A549 (cell line): ENCODE measurements around the gene AK8. TPM values are rescaled to one million over a fixed set of nuclear protein-coding genes. Genes with fewer than 3 reads are reported as not detected.

Source experiments
- ATAC-seq, 2 experiments: fragments of 200-7000 bp in 1 of 2; fragments of >200 bp in 1 of 2; cut with Nextera tagmentation in 1 of 2; cut with Tn5 transposase in 1 of 2; 3 replicates each; pipeline versions ENCODE4 v1.8.0 to v1.9.1; 2018 to 2020; ENCODE audit warnings: mild to moderate bottlenecking in 1 of 2, moderate library complexity in 1 of 2
- CTCF ChIA-PET: fragments of 300-600 bp; sonication (Branson Sonifier 250); formaldehyde crosslinking; extraction: SDS; loops from one replicate; lab custom pipeline; 2021; ENCODE audit warnings: antibody characterized with exemption, inconsistent platforms; lab: Yijun Ruan, JAX
- POLR2A ChIA-PET: fragments of 350-600 bp; formaldehyde crosslinking; extraction: SDS; loops from one replicate; lab custom pipeline; 2021; ENCODE audit warnings: antibody characterized with exemption, inconsistent platforms; lab: Yijun Ruan, JAX
- DNase-seq, 2 experiments: peaks; one replicate each; pipeline versions ENCODE4 v3.0.0 to v3.0.0-alpha.2; 2011 to 2016; ENCODE audit warnings: low read depth in 1 of 2, low spot score in 1 of 2
- FAIRE-seq: peaks from 2 replicates; lab custom pipeline; 2011; peaks lifted over from hg19 to GRCh38; lab: Jason Lieb, UNC
- H3K27ac ChIP-seq, 2 experiments: fragments of >200 bp; sonication (Bioruptor Twin); formaldehyde crosslinking; 3 replicates each; pipeline ENCODE4 v1.5.1; 2016 to 2017
- H3K4me1 ChIP-seq: fragments of >200 bp; sonication (Bioruptor Twin); formaldehyde crosslinking; 3 replicates; pipeline ENCODE4 v1.6.1; 2016
- H3K4me2 ChIP-seq: fragments of >200 bp; sonication (Bioruptor Twin); formaldehyde crosslinking; 3 replicates; pipeline ENCODE4 v1.6.1; 2016
- H3K4me3 ChIP-seq: fragments of >200 bp; sonication (Bioruptor Twin); formaldehyde crosslinking; 3 replicates; pipeline ENCODE4 v1.5.1; 2016
- H3K9me3 ChIP-seq: fragments of >200 bp; sonication (Bioruptor Twin); formaldehyde crosslinking; 3 replicates; pipeline ENCODE4 v1.6.1; 2016
- CBX8 ChIP-seq: fragments of 200-600 bp; sonication (generic); IDR thresholded peaks from 2 replicates; pipeline ENCODE4 v1.6.1; 2016
- CHD4 ChIP-seq: fragments of 200-600 bp; sonication (generic); IDR thresholded peaks from 2 replicates; pipeline ENCODE4 v1.6.1; 2016; ENCODE audit warnings: antibody characterized with exemption, mild to moderate bottlenecking, borderline replicate concordance
- EHF ChIP-seq: fragments of 250-450 bp; sonication (Bioruptor Pico); IDR thresholded peaks from 2 replicates; pipeline ENCODE4 v1.5.0; 2020; ENCODE audit warnings: mild to moderate bottlenecking
- EP300 ChIP-seq, 2 experiments: fragments of >200 bp; sonication (Bioruptor Twin); formaldehyde crosslinking; IDR thresholded peaks; 2 replicates in 1 of 2; 3 replicates in 1 of 2; pipeline ENCODE4 v1.6.1; 2016 to 2017
- FOSB ChIP-seq: fragments of 250-450 bp; sonication (Bioruptor Pico); IDR thresholded peaks from 2 replicates; pipeline ENCODE4 v1.5.0; 2020; ENCODE audit warnings: mild to moderate bottlenecking, moderate library complexity
- FOSL2 ChIP-seq, 2 experiments: fragments of 450-650 bp in 1 of 2; fragments of >200 bp in 1 of 2; sonication (Bioruptor Twin) in 1 of 2; formaldehyde crosslinking; IDR thresholded peaks; 2 replicates each; pipeline versions ENCODE4 v1.5.0 to v1.6.1; 2016 to 2020; ENCODE audit warnings: mild to moderate bottlenecking in 1 of 2, moderate library complexity in 1 of 2
- HOXA7 ChIP-seq: fragments of 250-450 bp; sonication (Bioruptor Pico); IDR thresholded peaks from 2 replicates; pipeline ENCODE4 v1.5.0; 2020; ENCODE audit warnings: mild to moderate bottlenecking, moderate library complexity
- JUN ChIP-seq, 2 experiments: fragments of >200 bp; sonication (Bioruptor Twin); formaldehyde crosslinking; IDR thresholded peaks; 2 replicates in 1 of 2; 3 replicates in 1 of 2; pipeline ENCODE4 v1.6.1; 2016 to 2017
- MAFK ChIP-seq: fragments of 450-650 bp; IDR thresholded peaks from 2 replicates; pipeline ENCODE4 v1.6.1; 2014; ENCODE audit not compliant: partially characterized antibody
- MYC ChIP-seq: IDR thresholded peaks from 2 replicates; pipeline ENCODE4 v1.6.1; 2012; ENCODE audit warnings: mild to moderate bottlenecking, inconsistent platforms, low read length, improper control_type of control experiment, borderline replicate concordance
- PHF8 ChIP-seq: fragments of 200-600 bp; sonication (generic); IDR thresholded peaks from 2 replicates; pipeline ENCODE4 v1.6.1; 2016; ENCODE audit warnings: low read depth, mild to moderate bottlenecking, antibody characterized with exemption, moderate library complexity, borderline replicate concordance
- POLR2A ChIP-seq: IDR thresholded peaks from 2 replicates; pipeline ENCODE4 v1.6.1; 2012; ENCODE audit warnings: mild to moderate bottlenecking, low read length
- RCOR1 ChIP-seq: fragments of 150-350 bp; IDR thresholded peaks from 2 replicates; pipeline ENCODE4 v1.6.1; 2014; ENCODE audit warnings: antibody characterized with exemption, low read length, low read depth
- RNF2 ChIP-seq: fragments of 200-600 bp; sonication (generic); IDR thresholded peaks from 2 replicates; pipeline ENCODE4 v1.6.1; 2016; ENCODE audit warnings: low read depth, mild to moderate bottlenecking, antibody characterized with exemption, moderate library complexity, borderline replicate concordance
- SMC3 ChIP-seq: fragments of >200 bp; sonication (Bioruptor Twin); formaldehyde crosslinking; IDR thresholded peaks from 3 replicates; pipeline ENCODE4 v1.6.1; 2018; ENCODE audit warnings: inconsistent platforms
- TFCP2L1 ChIP-seq: fragments of 250-450 bp; sonication (Bioruptor Pico); IDR thresholded peaks from 2 replicates; pipeline ENCODE4 v1.5.0; 2021; ENCODE audit warnings: mild to moderate bottlenecking
- TP53 ChIP-seq: fragments of 250-450 bp; sonication (Bioruptor Pico); IDR thresholded peaks from 2 replicates; pipeline ENCODE4 v1.5.0; 2021; ENCODE audit warnings: mild to moderate bottlenecking, moderate library complexity
- WGBS: methylation state at CpG from one replicate; pipeline ENCODE4 v1.1.6; 2017; ENCODE audit errors: missing lambda C conversion rate; 5-methylcytosine and 5-hydroxymethylcytosine counted together
- polyA plus RNA-seq, 4 experiments: library from polyadenylated mRNA; depleted of rRNA in 3 of 4; stranded (reverse); fragments of >200 nt; fragmentation: RNase III in 1 of 4; extraction: RNeasy Plus Mini Kit Qiagen cat#74134 plus additional on column Dnase treatment in 1 of 4; gene quantifications; 2 replicates in 3 of 4; 3 replicates in 1 of 4; pipeline ENCODE4 v1.2.3, GENCODE V29; 2011 to 2017
- TF ChIP-seq, protein P1 (sequence below): fragments of 200-600 bp; sonication (generic); IDR thresholded peaks from 2 replicates; pipeline ENCODE4 v1.6.1; 2016; ENCODE audit warnings: antibody characterized with exemption, mild to moderate bottlenecking, moderate library complexity
- TF ChIP-seq, protein P2 (sequence below): fragments of >200 bp; sonication (Bioruptor Twin); formaldehyde crosslinking; IDR thresholded peaks from 3 replicates; pipeline ENCODE4 v1.6.1; 2016
- TF ChIP-seq, protein P3 (sequence below): fragments of 150-350 bp; IDR thresholded peaks from 2 replicates; pipeline ENCODE4 v1.6.1; 2014; ENCODE audit warnings: low read depth, mild to moderate bottlenecking, low read length
- TF ChIP-seq, protein P4 (sequence below): fragments of 250-450 bp; sonication (Bioruptor Pico); IDR thresholded peaks from 2 replicates; pipeline ENCODE4 v1.5.0; 2020; ENCODE audit warnings: low read depth, mild to moderate bottlenecking, moderate library complexity
- TF ChIP-seq, protein P5 (sequence below): fragments of >200 bp; sonication (Bioruptor Twin); formaldehyde crosslinking; IDR thresholded peaks from 3 replicates; pipeline ENCODE4 v1.5.1; 2016

The AK8 gene
- polyA plus RNA-seq, 2 of the 4 experiments (the other 2 are of a cell fraction) = 0.61 to 0.63 TPM

DNA sequence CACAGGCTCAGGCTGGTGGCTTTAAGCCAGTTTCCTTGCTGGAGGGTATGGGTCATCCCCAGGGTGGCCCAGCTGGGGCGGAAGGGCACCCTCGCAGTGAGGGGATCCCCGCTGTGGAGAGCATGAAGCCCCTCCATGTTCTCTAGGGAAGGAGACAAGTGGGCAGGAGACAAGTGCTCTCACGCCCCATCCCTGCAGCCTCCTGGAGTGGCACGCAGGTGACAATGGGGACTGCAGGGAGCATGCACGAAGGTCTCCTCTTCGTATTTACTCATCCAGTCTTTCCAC lies 124.5 kb downstream of the AK8 start:
- Histone ChIP-seq H3K4me3 (no peak overlapping the region), H3K27ac (no peak overlapping the region), H3K4me1 (no peaks in the 10 kb centered on the region), H3K4me2 (no peak overlapping the region), H3K9me3 (no peaks in the 10 kb centered on the region)
- CTCF ChIA-PET = interaction anchor here (1.8 to 2.5 kb wide), 3 partner anchors 15 to 64 kb away, joined by 5 to 6 read pairs (median 5); no protein-coding TSS in a partner anchor
- TF ChIP-seq MYC (no peak), RCOR1 (no peak), TP53 (CRISPR knock-in tag) (no peak)
- TF ChIP-seq, protein P1, sequence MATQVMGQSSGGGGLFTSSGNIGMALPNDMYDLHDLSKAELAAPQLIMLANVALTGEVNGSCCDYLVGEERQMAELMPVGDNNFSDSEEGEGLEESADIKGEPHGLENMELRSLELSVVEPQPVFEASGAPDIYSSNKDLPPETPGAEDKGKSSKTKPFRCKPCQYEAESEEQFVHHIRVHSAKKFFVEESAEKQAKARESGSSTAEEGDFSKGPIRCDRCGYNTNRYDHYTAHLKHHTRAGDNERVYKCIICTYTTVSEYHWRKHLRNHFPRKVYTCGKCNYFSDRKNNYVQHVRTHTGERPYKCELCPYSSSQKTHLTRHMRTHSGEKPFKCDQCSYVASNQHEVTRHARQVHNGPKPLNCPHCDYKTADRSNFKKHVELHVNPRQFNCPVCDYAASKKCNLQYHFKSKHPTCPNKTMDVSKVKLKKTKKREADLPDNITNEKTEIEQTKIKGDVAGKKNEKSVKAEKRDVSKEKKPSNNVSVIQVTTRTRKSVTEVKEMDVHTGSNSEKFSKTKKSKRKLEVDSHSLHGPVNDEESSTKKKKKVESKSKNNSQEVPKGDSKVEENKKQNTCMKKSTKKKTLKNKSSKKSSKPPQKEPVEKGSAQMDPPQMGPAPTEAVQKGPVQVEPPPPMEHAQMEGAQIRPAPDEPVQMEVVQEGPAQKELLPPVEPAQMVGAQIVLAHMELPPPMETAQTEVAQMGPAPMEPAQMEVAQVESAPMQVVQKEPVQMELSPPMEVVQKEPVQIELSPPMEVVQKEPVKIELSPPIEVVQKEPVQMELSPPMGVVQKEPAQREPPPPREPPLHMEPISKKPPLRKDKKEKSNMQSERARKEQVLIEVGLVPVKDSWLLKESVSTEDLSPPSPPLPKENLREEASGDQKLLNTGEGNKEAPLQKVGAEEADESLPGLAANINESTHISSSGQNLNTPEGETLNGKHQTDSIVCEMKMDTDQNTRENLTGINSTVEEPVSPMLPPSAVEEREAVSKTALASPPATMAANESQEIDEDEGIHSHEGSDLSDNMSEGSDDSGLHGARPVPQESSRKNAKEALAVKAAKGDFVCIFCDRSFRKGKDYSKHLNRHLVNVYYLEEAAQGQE = no peak
- TF ChIP-seq, protein P2, sequence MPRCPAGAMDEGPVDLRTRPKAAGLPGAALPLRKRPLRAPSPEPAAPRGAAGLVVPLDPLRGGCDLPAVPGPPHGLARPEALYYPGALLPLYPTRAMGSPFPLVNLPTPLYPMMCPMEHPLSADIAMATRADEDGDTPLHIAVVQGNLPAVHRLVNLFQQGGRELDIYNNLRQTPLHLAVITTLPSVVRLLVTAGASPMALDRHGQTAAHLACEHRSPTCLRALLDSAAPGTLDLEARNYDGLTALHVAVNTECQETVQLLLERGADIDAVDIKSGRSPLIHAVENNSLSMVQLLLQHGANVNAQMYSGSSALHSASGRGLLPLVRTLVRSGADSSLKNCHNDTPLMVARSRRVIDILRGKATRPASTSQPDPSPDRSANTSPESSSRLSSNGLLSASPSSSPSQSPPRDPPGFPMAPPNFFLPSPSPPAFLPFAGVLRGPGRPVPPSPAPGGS = no peak
- DNase-seq (no peak), FAIRE-seq (no peak), ATAC-seq (no peak; a peak in 1 of 6 replicates)
- WGBS = 61% methylated on average over 4 of the region's 7 CpGs
- POLR2A ChIA-PET = no interaction called here

DNA sequence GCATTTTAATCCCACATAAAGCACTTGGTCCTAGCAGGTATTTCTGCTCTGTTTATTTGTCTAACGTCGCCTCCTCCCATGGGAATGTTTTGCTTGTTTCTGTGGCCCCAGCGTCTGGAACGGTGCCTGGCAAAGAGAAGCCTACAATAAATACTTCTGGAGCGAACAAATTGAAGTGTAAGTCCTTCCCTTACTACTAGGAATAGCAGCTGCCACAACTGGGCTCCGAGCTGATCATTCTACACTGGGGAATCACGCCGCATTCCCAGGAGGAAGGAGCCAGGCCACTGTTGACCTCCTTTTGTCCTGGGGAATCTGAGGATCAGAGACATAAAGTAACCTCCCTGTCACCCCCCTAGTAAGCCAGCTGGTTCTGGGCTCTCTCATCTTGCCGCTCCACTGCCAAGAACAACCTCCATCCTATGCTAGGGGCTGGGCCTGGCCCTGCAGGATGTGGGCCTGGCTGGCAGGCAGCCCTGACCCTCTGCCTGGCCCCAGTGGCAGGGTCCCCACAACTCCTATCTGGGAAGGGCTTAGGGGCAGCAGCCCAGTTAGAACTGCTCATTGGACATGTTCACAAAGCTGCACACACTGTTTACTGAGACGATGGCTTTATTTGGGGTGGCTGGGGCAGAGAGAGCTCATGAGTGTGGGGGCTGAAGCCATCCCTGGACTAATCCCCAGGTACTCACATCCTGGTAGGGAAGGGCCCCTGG lies 125.0 kb downstream of the AK8 start:
- TF ChIP-seq JUN (IDR thresholded peaks at IDR 0.05) (no peak), RNF2 (no peak), PHF8 (no peak), EP300 (IDR thresholded peaks at IDR 0.05) (no peak), FOSL2 (IDR thresholded peaks at IDR 0.05) (no peak), FOSL2 (CRISPR knock-in tag; IDR thresholded peaks at IDR 0.05) (no peak), FOSB (CRISPR knock-in tag) (no peak), MAFK (no peak), TP53 (CRISPR knock-in tag) (no peak), CBX8 (no peak), SMC3 (no peak), EHF (CRISPR knock-in tag) (no peak), CHD4 (no peak), HOXA7 (no peak), POLR2A (no peak), TFCP2L1 (CRISPR knock-in tag) (no peak)
- TF ChIP-seq, protein P3, sequence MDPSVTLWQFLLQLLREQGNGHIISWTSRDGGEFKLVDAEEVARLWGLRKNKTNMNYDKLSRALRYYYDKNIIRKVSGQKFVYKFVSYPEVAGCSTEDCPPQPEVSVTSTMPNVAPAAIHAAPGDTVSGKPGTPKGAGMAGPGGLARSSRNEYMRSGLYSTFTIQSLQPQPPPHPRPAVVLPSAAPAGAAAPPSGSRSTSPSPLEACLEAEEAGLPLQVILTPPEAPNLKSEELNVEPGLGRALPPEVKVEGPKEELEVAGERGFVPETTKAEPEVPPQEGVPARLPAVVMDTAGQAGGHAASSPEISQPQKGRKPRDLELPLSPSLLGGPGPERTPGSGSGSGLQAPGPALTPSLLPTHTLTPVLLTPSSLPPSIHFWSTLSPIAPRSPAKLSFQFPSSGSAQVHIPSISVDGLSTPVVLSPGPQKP = no peak
- TF ChIP-seq, protein P4, sequence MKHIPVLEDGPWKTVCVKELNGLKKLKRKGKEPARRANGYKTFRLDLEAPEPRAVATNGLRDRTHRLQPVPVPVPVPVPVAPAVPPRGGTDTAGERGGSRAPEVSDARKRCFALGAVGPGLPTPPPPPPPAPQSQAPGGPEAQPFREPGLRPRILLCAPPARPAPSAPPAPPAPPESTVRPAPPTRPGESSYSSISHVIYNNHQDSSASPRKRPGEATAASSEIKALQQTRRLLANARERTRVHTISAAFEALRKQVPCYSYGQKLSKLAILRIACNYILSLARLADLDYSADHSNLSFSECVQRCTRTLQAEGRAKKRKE (CRISPR knock-in tag) = no peak
- TF ChIP-seq, protein P5, sequence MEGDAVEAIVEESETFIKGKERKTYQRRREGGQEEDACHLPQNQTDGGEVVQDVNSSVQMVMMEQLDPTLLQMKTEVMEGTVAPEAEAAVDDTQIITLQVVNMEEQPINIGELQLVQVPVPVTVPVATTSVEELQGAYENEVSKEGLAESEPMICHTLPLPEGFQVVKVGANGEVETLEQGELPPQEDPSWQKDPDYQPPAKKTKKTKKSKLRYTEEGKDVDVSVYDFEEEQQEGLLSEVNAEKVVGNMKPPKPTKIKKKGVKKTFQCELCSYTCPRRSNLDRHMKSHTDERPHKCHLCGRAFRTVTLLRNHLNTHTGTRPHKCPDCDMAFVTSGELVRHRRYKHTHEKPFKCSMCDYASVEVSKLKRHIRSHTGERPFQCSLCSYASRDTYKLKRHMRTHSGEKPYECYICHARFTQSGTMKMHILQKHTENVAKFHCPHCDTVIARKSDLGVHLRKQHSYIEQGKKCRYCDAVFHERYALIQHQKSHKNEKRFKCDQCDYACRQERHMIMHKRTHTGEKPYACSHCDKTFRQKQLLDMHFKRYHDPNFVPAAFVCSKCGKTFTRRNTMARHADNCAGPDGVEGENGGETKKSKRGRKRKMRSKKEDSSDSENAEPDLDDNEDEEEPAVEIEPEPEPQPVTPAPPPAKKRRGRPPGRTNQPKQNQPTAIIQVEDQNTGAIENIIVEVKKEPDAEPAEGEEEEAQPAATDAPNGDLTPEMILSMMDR = no peak
- H3K4me3 ChIP-seq = no peak overlapping the region
- FAIRE-seq (no peak), ATAC-seq (no peak; a peak in 1 of 6 replicates), DNase-seq (no peak)
- H3K9me3 ChIP-seq = no peaks in the 10 kb centered on the region
- ChIA-PET CTCF (interaction anchor here (0.7 to 2.5 kb wide), 3 partner anchors 10 to 64 kb away, joined by 3 to 5 read pairs (median 5); no protein-coding TSS in a partner anchor), POLR2A (no interaction called here)
- no peaks in the 10 kb centered on the region for H3K4me1 ChIP-seq
- H3K27ac ChIP-seq = no peak overlapping the region
- WGBS = 51% methylated on average over 9 of the region's 10 CpGs
- no peak overlapping the region for H3K4me2 ChIP-seq
